DND-41 (cell line): ENCODE measurements around the gene CLCN3.

Experiments
- ATAC-seq: fragments of 200-7000 bp; cut with Tn5 transposase; 3 replicates; pipeline ENCODE4 v1.9.1; 2021; ENCODE audit warnings: low read depth; ENCODE audit not compliant: insufficient read depth
- DNase-seq: peaks from one replicate; pipeline ENCODE4 v3.0.0-alpha.2; 2020
- H2AFZ ChIP-seq: 2 replicates; pipeline ENCODE4 v1.6.0; 2012; ENCODE audit warnings: low read depth, low read length
- H3K27ac ChIP-seq: 2 replicates; pipeline ENCODE4 v1.5.1; 2012; ENCODE audit warnings: low read length, inconsistent platforms
- H3K27me3 ChIP-seq: fragments of 200-600 bp; sonication (generic); 2 replicates; pipeline ENCODE4 v1.6.0; 2012; ENCODE audit warnings: low read length, mild to moderate bottlenecking, inconsistent platforms; ENCODE audit not compliant: insufficient read depth, poor library complexity
- H3K36me3 ChIP-seq: 2 replicates; pipeline ENCODE4 v1.5.1; 2012; ENCODE audit warnings: low read length, inconsistent platforms; ENCODE audit not compliant: insufficient read depth
- H3K4me1 ChIP-seq: 2 replicates; pipeline ENCODE4 v1.5.1; 2012; ENCODE audit warnings: mild to moderate bottlenecking, low read length; ENCODE audit not compliant: insufficient read depth
- H3K4me2 ChIP-seq: 2 replicates; pipeline ENCODE4 v1.6.0; 2012; ENCODE audit warnings: mild to moderate bottlenecking, moderate library complexity, low read length, inconsistent platforms; ENCODE audit not compliant: insufficient read depth
- H3K4me3 ChIP-seq, 2 experiments: fragments of 200-600 bp in 1 of 2; shearing (Covaris generic) in 1 of 2; 2 replicates each; pipeline ENCODE4 v1.5.1; 2012 to 2016; ENCODE audit warnings: inconsistent platforms in 2 of 2, low read length in 2 of 2, mild to moderate bottlenecking in 2 of 2, low read depth in 1 of 2, moderate library complexity in 1 of 2
- H3K79me2 ChIP-seq: 2 replicates; pipeline ENCODE4 v1.6.0; 2012; ENCODE audit warnings: low read length, inconsistent platforms; ENCODE audit not compliant: insufficient read depth
- H3K9ac ChIP-seq: 2 replicates; pipeline ENCODE4 v1.6.0; 2012; ENCODE audit warnings: low read depth, mild to moderate bottlenecking, inconsistent platforms, low read length, moderate library complexity
- H3K9me3 ChIP-seq: 2 replicates; pipeline ENCODE4 v1.5.1; 2012; ENCODE audit warnings: low read length, moderate library complexity, mild to moderate bottlenecking, inconsistent platforms; ENCODE audit not compliant: insufficient read depth, severe bottlenecking
- H4K20me1 ChIP-seq: 2 replicates; pipeline ENCODE4 v1.6.0; 2012; ENCODE audit warnings: low read length; ENCODE audit not compliant: insufficient read depth
- CTCF ChIP-seq: IDR thresholded peaks from 2 replicates; pipeline ENCODE4 v1.5.1; 2012; ENCODE audit warnings: borderline replicate concordance, low read length, moderate library complexity, mild to moderate bottlenecking; ENCODE audit not compliant: poor library complexity, severe bottlenecking; ENCODE audit errors: extremely low read depth
- EZH2 ChIP-seq: IDR thresholded peaks from 3 replicates; pipeline ENCODE4 v1.6.1; 2012; ENCODE audit warnings: borderline replicate concordance, low read depth, mild to moderate bottlenecking, moderate library complexity, low read length, inconsistent platforms; ENCODE audit not compliant: severe bottlenecking

Gene CLCN3

GRCh38 chr4:169582203-169582602 lies 38.2 kb upstream of the CLCN3 start:
- Histone ChIP-seq H3K27ac (no peak overlapping the region), H3K4me2 (no peak overlapping the region), H3K27me3 (no peaks in the 10 kb centered on the region), H3K36me3 (peaks cover 12% of the 10 kb centered on the region), H3K9ac (no peak overlapping the region), H4K20me1 (no peaks in the 10 kb centered on the region), H3K4me1 (no peaks in the 10 kb centered on the region), H3K9me3 (no peaks in the 10 kb centered on the region), H3K79me2 (no peaks in the 10 kb centered on the region), H3K4me3 (no peak overlapping the region), H2AFZ (no peak overlapping the region)
- no peak for TF ChIP-seq EZH2
- TF ChIP-seq CTCF, result no peak
- no peak for DNase-seq
- ATAC-seq, result no peak

GRCh38 chr4:169582706-169583105 lies 37.7 kb upstream of the CLCN3 start:
- no peaks in the 10 kb centered on the region for H3K27me3 ChIP-seq
- H4K20me1 ChIP-seq, result no peaks in the 10 kb centered on the region
- no peak overlapping the region for H3K27ac ChIP-seq
- no peak overlapping the region for H2AFZ ChIP-seq
- DNase-seq (no peak), ATAC-seq (no peak)
- H3K9ac ChIP-seq, result no peak overlapping the region
- peaks cover 12% of the 10 kb centered on the region for H3K36me3 ChIP-seq
- H3K4me1 ChIP-seq, result no peaks in the 10 kb centered on the region
- no peak overlapping the region for H3K4me2 ChIP-seq
- H3K4me3 ChIP-seq, result no peak overlapping the region
- no peaks in the 10 kb centered on the region for H3K79me2 ChIP-seq
- TF ChIP-seq CTCF (no peak), EZH2 (no peak)
- H3K9me3 ChIP-seq, result no peaks in the 10 kb centered on the region

GRCh38 chr4:169583563-169583962 lies 36.8 kb upstream of the CLCN3 start:
- H3K9me3 ChIP-seq, result no peaks in the 10 kb centered on the region
- peaks cover 12% of the 10 kb centered on the region for H3K36me3 ChIP-seq
- H3K4me3 ChIP-seq, result no peak overlapping the region
- no peaks in the 10 kb centered on the region for H3K4me1 ChIP-seq
- ATAC-seq (no peak), DNase-seq (no peak)
- no peak overlapping the region for H3K9ac ChIP-seq
- no peak overlapping the region for H3K4me2 ChIP-seq
- H3K27me3 ChIP-seq, result no peaks in the 10 kb centered on the region
- no peaks in the 10 kb centered on the region for H4K20me1 ChIP-seq
- H3K27ac ChIP-seq, result no peak overlapping the region
- no peak overlapping the region for H2AFZ ChIP-seq
- no peaks in the 10 kb centered on the region for H3K79me2 ChIP-seq
- TF ChIP-seq EZH2, result no peak
- no peak for TF ChIP-seq CTCF

GRCh38 chr4:169593050-169593560 lies 27.3 kb upstream of the CLCN3 start:
- Histone ChIP-seq H3K4me3 (no peak overlapping the region), H3K79me2 (no peaks in the 10 kb centered on the region), H3K27ac (no peak overlapping the region), H2AFZ (no peak overlapping the region), H3K4me2 (no peak overlapping the region), H3K27me3 (no peaks in the 10 kb centered on the region), H3K9me3 (no peaks in the 10 kb centered on the region), H4K20me1 (no peaks in the 10 kb centered on the region), H3K9ac (no peak overlapping the region), H3K36me3 (peaks cover 5% of the 10 kb centered on the region; the same call in 1 of the 2 replicates), H3K4me1 (no peaks in the 10 kb centered on the region)
- ATAC-seq (no peak), DNase-seq (no peak)
- TF ChIP-seq CTCF (no peak), EZH2 (no peak)
